Measurements from ENCODE around the gene BOD1L2.

DNA sequence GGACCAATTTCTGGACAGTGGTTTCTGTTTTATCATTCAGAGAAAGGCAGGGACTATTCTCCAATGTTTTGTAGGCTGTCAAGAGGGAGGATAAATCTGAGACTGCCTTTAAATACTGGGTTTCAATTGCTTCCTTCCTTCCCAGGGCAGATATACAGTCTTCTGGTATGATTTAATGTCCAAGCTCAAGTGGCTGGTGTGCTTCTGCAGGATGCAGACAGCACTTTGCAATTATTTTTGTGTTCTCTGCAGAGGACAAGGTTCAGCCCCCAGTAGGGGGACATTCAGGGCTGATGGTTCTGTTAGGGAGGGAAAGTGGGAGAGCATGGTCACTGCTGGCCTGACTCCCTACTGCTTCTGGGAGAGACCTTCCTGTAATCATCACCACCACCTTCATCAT is 4.6 kb upstream of the BOD1L2 start:
- TF ChIP-seq POLR2AphosphoS5 (IDR thresholded peaks at IDR 0.05; ENCODE audit: low read depth, low read length) (no peak), POLR2A (IDR thresholded peaks at IDR 0.05; ENCODE audit: low read depth, low read length) (no peak), TAF1 (IDR thresholded peaks at IDR 0.05; ENCODE audit: borderline replicate concordance, low read depth, low read length) (no peak)

All from GM12892 (cell line).